H9 (cell line): ENCODE measurements around the gene VILL. TPM values are rescaled to one million over a fixed set of nuclear protein-coding genes. Genes with fewer than 3 reads are reported as not detected.

ENCODE experiments used
- DNase-seq: peaks from one replicate; pipeline ENCODE4 v3.0.0-alpha.2; 2017
- H2AFZ ChIP-seq: one replicate; pipeline ENCODE4 v1.6.1; 2013; ENCODE audit warnings: mild to moderate bottlenecking, low read length, control low read depth, moderate library complexity
- H2AK5ac ChIP-seq: 2 replicates; pipeline ENCODE4 v1.6.1; 2013; ENCODE audit warnings: low read length, control low read depth, mixed read lengths; ENCODE audit not compliant: insufficient read length
- H2BK120ac ChIP-seq: one replicate; pipeline ENCODE4 v1.6.1; 2013; ENCODE audit warnings: low read depth, mild to moderate bottlenecking, low read length, control low read depth, inconsistent platforms; ENCODE audit not compliant: poor library complexity, severe bottlenecking
- H2BK12ac ChIP-seq: 2 replicates; pipeline ENCODE4 v1.6.1; 2013; ENCODE audit warnings: low read length, control low read depth, mixed read lengths, low read depth; ENCODE audit not compliant: insufficient read length
- H2BK15ac ChIP-seq: 2 replicates; pipeline ENCODE4 v1.6.1; 2013; ENCODE audit warnings: low read depth, low read length, control low read depth
- H2BK20ac ChIP-seq: one replicate; pipeline ENCODE4 v1.6.1; 2013; ENCODE audit warnings: low read depth, mild to moderate bottlenecking, low read length, control low read depth, inconsistent platforms; ENCODE audit not compliant: poor library complexity, severe bottlenecking
- H2BK5ac ChIP-seq: 2 replicates; pipeline ENCODE4 v1.6.1; 2013; ENCODE audit warnings: low read length, control low read depth, mixed read lengths; ENCODE audit not compliant: insufficient read length
- H3K14ac ChIP-seq: 2 replicates; pipeline ENCODE4 v1.6.1; 2013; ENCODE audit warnings: low read length, control low read depth; ENCODE audit not compliant: insufficient read depth
- H3K18ac ChIP-seq: 2 replicates; pipeline ENCODE4 v1.6.1; 2013; ENCODE audit warnings: low read depth, mild to moderate bottlenecking, mixed read lengths, low read length, control low read depth; ENCODE audit not compliant: insufficient read length
- H3K23ac ChIP-seq: 2 replicates; pipeline ENCODE4 v1.6.1; 2013; ENCODE audit warnings: low read length, control low read depth, mixed read lengths, low read depth; ENCODE audit not compliant: insufficient read length
- H3K23me2 ChIP-seq: 2 replicates; pipeline ENCODE4 v1.6.1; 2013; ENCODE audit warnings: low read depth, mild to moderate bottlenecking, mixed read lengths, low read length, control low read depth; ENCODE audit not compliant: insufficient read length, poor library complexity, severe bottlenecking
- H3K27ac ChIP-seq: 2 replicates; pipeline ENCODE4 v1.5.1; 2013; ENCODE audit warnings: low read length, control low read depth, mixed read lengths, low read depth; ENCODE audit not compliant: insufficient read length
- H3K27me3 ChIP-seq: 2 replicates; pipeline ENCODE4 v1.6.1; 2013; ENCODE audit warnings: low read length, control low read depth, inconsistent platforms; ENCODE audit not compliant: insufficient read depth
- H3K4ac ChIP-seq: 2 replicates; pipeline ENCODE4 v1.6.1; 2013; ENCODE audit warnings: low read depth, mild to moderate bottlenecking, control low read depth, inconsistent platforms, low read length, moderate library complexity
- H3K4me1 ChIP-seq: 2 replicates; pipeline ENCODE4 v1.6.1; 2013; ENCODE audit warnings: low read length, control low read depth, inconsistent platforms; ENCODE audit not compliant: insufficient read depth
- H3K4me2 ChIP-seq: 2 replicates; pipeline ENCODE4 v1.6.1; 2013; ENCODE audit warnings: low read length, control low read depth, mixed read lengths; ENCODE audit not compliant: insufficient read length, insufficient read depth
- H3K56ac ChIP-seq: 2 replicates; pipeline ENCODE4 v1.6.1; 2013; ENCODE audit warnings: low read depth, mild to moderate bottlenecking, mixed read lengths, low read length, control low read depth; ENCODE audit not compliant: insufficient read length
- H3K79me1 ChIP-seq: 2 replicates; pipeline ENCODE4 v1.6.1; 2013; ENCODE audit warnings: low read depth, mild to moderate bottlenecking, moderate library complexity, low read length, control low read depth, inconsistent platforms; ENCODE audit not compliant: insufficient read depth, poor library complexity, severe bottlenecking
- H3K79me2 ChIP-seq: 2 replicates; pipeline ENCODE4 v1.6.1; 2013; ENCODE audit warnings: low read length, control low read depth, inconsistent platforms; ENCODE audit not compliant: insufficient read depth
- H3K9ac ChIP-seq: 2 replicates; pipeline ENCODE4 v1.6.1; 2013; ENCODE audit warnings: low read length, control low read depth, mixed read lengths; ENCODE audit not compliant: insufficient read length; ENCODE audit errors: extremely low read depth
- H3K9me3 ChIP-seq: one replicate; pipeline ENCODE4 v1.6.1; 2013; ENCODE audit warnings: low read depth, low read length, inconsistent platforms; ENCODE audit not compliant: control insufficient read depth
- H3T11ph ChIP-seq: one replicate; pipeline ENCODE4 v1.6.1; 2013; ENCODE audit warnings: mild to moderate bottlenecking, low read length, control low read depth, inconsistent platforms
- H4K20me1 ChIP-seq: one replicate; pipeline ENCODE4 v1.6.1; 2013; ENCODE audit not compliant: control insufficient read depth, insufficient read length, insufficient read depth
- H4K5ac ChIP-seq: 2 replicates; pipeline ENCODE4 v1.6.1; 2013; ENCODE audit warnings: low read depth, mild to moderate bottlenecking, mixed read lengths, low read length, control low read depth; ENCODE audit not compliant: insufficient read length
- H4K8ac ChIP-seq: replicated peaks from 2 replicates; pipeline ENCODE4 v1.6.1; 2013; ENCODE audit warnings: low read length, control low read depth, mixed read lengths, low read depth; ENCODE audit not compliant: insufficient read length
- H4K91ac ChIP-seq: 2 replicates; pipeline ENCODE4 v1.6.1; 2013; ENCODE audit warnings: low read depth, mild to moderate bottlenecking, moderate library complexity, mixed read lengths, low read length, control low read depth; ENCODE audit not compliant: insufficient read length
- H3K27ac Mint-ChIP-seq, 3 experiments: 2 replicates in 2 of 3; 3 replicates in 1 of 3; pipeline ENCODE4 v1.8.0; 2020 to 2021; ENCODE audit warnings: mixed read lengths in 3 of 3, mild to moderate bottlenecking in 1 of 3, moderate library complexity in 1 of 3
- H3K27me3 Mint-ChIP-seq: 2 replicates; pipeline ENCODE4 v1.8.0; 2021; ENCODE audit warnings: low read depth, mild to moderate bottlenecking, moderate library complexity, mixed read lengths
- H3K36me3 Mint-ChIP-seq, 3 experiments: 2 replicates in 2 of 3; 3 replicates in 1 of 3; pipeline ENCODE4 v1.8.0; 2020 to 2021; ENCODE audit warnings: low read depth in 3 of 3, mixed read lengths in 3 of 3; ENCODE audit not compliant: insufficient read depth in 1 of 3
- H3K4me1 Mint-ChIP-seq, 2 experiments: 2 replicates each; pipeline ENCODE4 v1.8.0; 2020; ENCODE audit warnings: mixed read lengths in 2 of 2
- H3K4me3 Mint-ChIP-seq, 2 experiments: 2 replicates in 1 of 2; 3 replicates in 1 of 2; pipeline ENCODE4 v1.8.0; 2020 to 2021; ENCODE audit warnings: mild to moderate bottlenecking in 2 of 2, mixed read lengths in 2 of 2, moderate library complexity in 1 of 2
- H3K9me3 Mint-ChIP-seq, 2 experiments: 2 replicates in 1 of 2; 3 replicates in 1 of 2; pipeline ENCODE4 v1.8.0; 2020; ENCODE audit warnings: mild to moderate bottlenecking in 2 of 2, mixed read lengths in 2 of 2, moderate library complexity in 1 of 2
- CTCF ChIP-seq: fragments of 200-600 bp; sonication (generic); conservative IDR thresholded peaks from 3 replicates; pipeline ENCODE4 v1.8.0; 2021; ENCODE audit warnings: antibody characterized with exemption, mild to moderate bottlenecking
- WGBS: extraction: QIAGEN DNeasy Blood & Tissue Kit; methylation state at CpG from one replicate; pipeline ENCODE4 v1.1.7; 2013; ENCODE audit warnings: missing lambda C conversion rate, low lambda C conversion rate, mixed read lengths; ENCODE audit not compliant: insufficient read length; ENCODE audit errors: extremely low coverage; 5-methylcytosine and 5-hydroxymethylcytosine counted together
- total RNA-seq: library from RNA; stranded (reverse); gene quantifications from 2 replicates; pipeline ENCODE4 v1.2.1, GENCODE V29; 2021

VILL gene
- total RNA-seq, 1 experiment from 2014 or later = 3.2 TPM

- Histone ChIP-seq H3K27ac (no peak overlapping the region), H2BK20ac (no peak overlapping the region), H4K20me1 (no peaks in the 10 kb centered on the region), H3K23me2 (peaks cover 10% of the 10 kb centered on the region), H2BK120ac (no peak overlapping the region), H3K79me2 (no peaks in the 10 kb centered on the region), H3T11ph (no peak overlapping the region), H3K9ac (no peak overlapping the region), H3K18ac (no peak overlapping the region), H3K27me3 (peaks cover 6% of the 10 kb centered on the region; the same call in 1 of the 2 replicates), H3K14ac (no peak overlapping the region), H3K9me3 (no peaks in the 10 kb centered on the region), H4K5ac (no peak overlapping the region), H3K4me1 (no peaks in the 10 kb centered on the region; the same call in 1 of the 2 replicates), H3K23ac (no peak overlapping the region), H2AFZ (no peak overlapping the region), H2BK12ac (no peak overlapping the region), H3K4me2 (no peak overlapping the region), H3K79me1 (no peaks in the 10 kb centered on the region), H2BK15ac (no peak overlapping the region), H3K56ac (no peak overlapping the region), H3K4ac (no peak overlapping the region), H4K91ac (no peak overlapping the region), H2AK5ac (no peak overlapping the region), H2BK5ac (no peak overlapping the region), H4K8ac (no peak overlapping the region)
- H3K36me3 Mint-ChIP-seq = no peaks in the 10 kb centered on the region
- no CpG with 5 or more reads among the region's 5 CpGs for WGBS
- peaks cover 10 to 15% of the 10 kb centered on the region in 2 experiments for H3K4me1 Mint-ChIP-seq
- DNase-seq = no peak
- no peak overlapping the region for H3K4me3 Mint-ChIP-seq
- TF ChIP-seq CTCF = no peak
- H3K9me3 Mint-ChIP-seq = no peaks in the 10 kb centered on the region
- peaks cover 51% of the 10 kb centered on the region for H3K27me3 Mint-ChIP-seq
- H3K27ac Mint-ChIP-seq = no peak overlapping the region
Observed at GRCh38 chr3:38036286-38036685, 45.7 kb downstream of the VILL start.
